ENCODE results near the gene WWOX. TPM values are rescaled to one million over a fixed set of nuclear protein-coding genes. Genes with fewer than 3 reads are reported as not detected.
"Not testable (repeated sequence)": the region's sequence is repeated elsewhere in the genome, so short reads cannot be mapped to it uniquely, and the experiment has no call there.

WWOX gene
- total RNA-seq, 1 donor from 2014 or later: 8.6 TPM

- DNase-seq (ENCODE audit: low spot score): no peak
- intact Hi-C loops (cut with DNase I): no loop called here
These were observed 591.1 kb downstream of the WWOX start for GRCh38 chr16:78690510-78690909.

GRCh38 chr16:78691746-78692145 lies 592.3 kb downstream of the WWOX start:
- DNase-seq (ENCODE audit: low spot score); intact Hi-C loops (cut with DNase I): not testable (repeated sequence)

GRCh38 chr16:78693496-78693895 lies 594.0 kb downstream of the WWOX start:
- DNase-seq (ENCODE audit: low spot score): no peak
- intact Hi-C loops (cut with DNase I): no loop called here

- intact Hi-C loops (cut with DNase I): no loop called here
- DNase-seq (ENCODE audit: low spot score): no peak
These were observed 595.0 kb downstream of the WWOX start for GRCh38 chr16:78694414-78694813.

GRCh38 chr16:78695391-78695790 lies 595.9 kb downstream of the WWOX start:
- intact Hi-C loops (cut with DNase I): no loop called here
- DNase-seq (ENCODE audit: low spot score): no peak

- intact Hi-C loops (cut with DNase I): no loop called here
- DNase-seq (ENCODE audit: low spot score): no peak
These were observed 597.3 kb downstream of the WWOX start for GRCh38 chr16:78696797-78697196.

GRCh38 chr16:78697426-78697825 lies 598.0 kb downstream of the WWOX start:
- intact Hi-C loops (cut with DNase I): no loop called here

GRCh38 chr16:78703936-78704335 lies 604.5 kb downstream of the WWOX start:
- no peak for DNase-seq (ENCODE audit: low spot score)
- intact Hi-C loops (cut with DNase I): no loop called here

More at GRCh38 chr16:78697426-78697825, 598.0 kb downstream of the WWOX start:
- DNase-seq (ENCODE audit: low spot score): no peak

- intact Hi-C loops (cut with DNase I): no loop called here
- DNase-seq (ENCODE audit: low spot score): no peak
These were observed 605.0 kb downstream of the WWOX start for GRCh38 chr16:78704416-78704815.

GRCh38 chr16:78705694-78706093 lies 606.2 kb downstream of the WWOX start:
- no peak for DNase-seq (ENCODE audit: low spot score)
- intact Hi-C loops (cut with DNase I): no loop called here

GRCh38 chr16:78706637-78707036 lies 607.2 kb downstream of the WWOX start:
- DNase-seq (ENCODE audit: low spot score): no peak
- intact Hi-C loops (cut with DNase I): no loop called here

- DNase-seq (ENCODE audit: low spot score): no peak
- intact Hi-C loops (cut with DNase I): no loop called here
These were observed 609.9 kb downstream of the WWOX start for GRCh38 chr16:78709137-78709884.

- intact Hi-C loops (cut with DNase I): no loop called here
These were observed 615.7 kb downstream of the WWOX start for GRCh38 chr16:78715106-78715505.

GRCh38 chr16:78715673-78716072 lies 616.2 kb downstream of the WWOX start:
- intact Hi-C loops (cut with DNase I): no loop called here
- no peak for DNase-seq (ENCODE audit: low spot score)

More at GRCh38 chr16:78715106-78715505, 615.7 kb downstream of the WWOX start:
- DNase-seq (ENCODE audit: low spot score): no peak

GRCh38 chr16:78718141-78718540 lies 618.7 kb downstream of the WWOX start:
- DNase-seq (ENCODE audit: low spot score): no peak
- intact Hi-C loops (cut with DNase I): no loop called here

- intact Hi-C loops (cut with DNase I): no loop called here
- no peak for DNase-seq (ENCODE audit: low spot score)
These were observed 621.0 kb downstream of the WWOX start for GRCh38 chr16:78720416-78720815.

GRCh38 chr16:78727536-78727935 lies 628.1 kb downstream of the WWOX start:
- DNase-seq (ENCODE audit: low spot score): no peak
- intact Hi-C loops (cut with DNase I): no loop called here

GRCh38 chr16:78729687-78730086 lies 630.2 kb downstream of the WWOX start:
- no peak for DNase-seq (ENCODE audit: low spot score)
- intact Hi-C loops (cut with DNase I): no loop called here

GRCh38 chr16:78731785-78732184 lies 632.3 kb downstream of the WWOX start:
- DNase-seq (ENCODE audit: low spot score): no peak
- intact Hi-C loops (cut with DNase I): no loop called here

GRCh38 chr16:78732696-78733095 lies 633.2 kb downstream of the WWOX start:
- intact Hi-C loops (cut with DNase I): no loop called here
- DNase-seq (ENCODE audit: low spot score): no peak

- DNase-seq (ENCODE audit: low spot score): no peak
- intact Hi-C loops (cut with DNase I): no loop called here
These were observed 635.9 kb downstream of the WWOX start for GRCh38 chr16:78735337-78735736.

GRCh38 chr16:78737630-78738029 lies 638.2 kb downstream of the WWOX start:
- intact Hi-C loops (cut with DNase I): no loop called here
- no peak for DNase-seq (ENCODE audit: low spot score)
